Naive thymus-derived CD8-positive, alpha-beta T cell (primary cell): Measurements from ENCODE around the gene TMEM218. TPM values are rescaled to one million over a fixed set of nuclear protein-coding genes. Genes with fewer than 3 reads are reported as not detected.

ENCODE experiments used
- ATAC-seq, 2 donors: fragments of 150-1000 bp; cut with Tn5 transposase in 1 of 2; sonication (Bioruptor Pico), chemical (Tn5 transposase) in 1 of 2; 1 replicate in 1 of 2; 2 replicates in 1 of 2; pipeline ENCODE4 v1.10.0; 2021; ENCODE audit warnings: mild to moderate bottlenecking in 2 of 2, moderate library complexity in 2 of 2
- POLR2A ChIA-PET: fragments of 350-600 bp; sonication (Branson Sonifier 250); formaldehyde crosslinking; loops from one replicate; lab custom pipeline; 2021; ENCODE audit warnings: antibody characterized with exemption; lab: Charles Lee
- DNase-seq, 10 donors: peaks; one replicate each; pipeline versions ENCODE4 v3.0.0 to v3.0.0-alpha.2; 2020 to 2022
- H3K27ac Mint-ChIP-seq, 10 donors: one replicate each; pipeline ENCODE4 v1.8.0; 2020 to 2022; ENCODE audit warnings: mild to moderate bottlenecking in 10 of 10, mixed read lengths in 10 of 10, moderate library complexity in 4 of 10, inconsistent platforms in 1 of 10
- H3K27me3 Mint-ChIP-seq, 5 donors: one replicate each; pipeline ENCODE4 v1.8.0; 2021 to 2022; ENCODE audit warnings: mixed read lengths in 5 of 5
- H3K36me3 Mint-ChIP-seq, 3 donors: one replicate each; pipeline ENCODE4 v1.8.0; 2020 to 2022; ENCODE audit warnings: mixed read lengths in 3 of 3, mild to moderate bottlenecking in 2 of 3, inconsistent platforms in 1 of 3
- H3K4me1 Mint-ChIP-seq, 4 donors: one replicate each; pipeline ENCODE4 v1.8.0; 2021 to 2022; ENCODE audit warnings: mixed read lengths in 4 of 4
- H3K4me3 Mint-ChIP-seq, 10 donors: one replicate each; pipeline ENCODE4 v1.8.0; 2020 to 2022; ENCODE audit warnings: mild to moderate bottlenecking in 10 of 10, mixed read lengths in 10 of 10, moderate library complexity in 6 of 10, inconsistent platforms in 1 of 10
- H3K9me3 Mint-ChIP-seq, 9 donors: one replicate each; pipeline ENCODE4 v1.8.0; 2020 to 2022; ENCODE audit warnings: mixed read lengths in 9 of 9, mild to moderate bottlenecking in 3 of 9, inconsistent platforms in 1 of 9, moderate library complexity in 1 of 9
- polyA plus RNA-seq, 3 donors: library from polyadenylated mRNA; unstranded; fragments of 300-500 nt; fragmentation: Illumina TruSeq; gene quantifications; one replicate each; pipeline ENCODE4 v1.2.3, GENCODE V29; 2021
- total RNA-seq, 8 experiments: library from RNA in 2 of 8; stranded (reverse) in 2 of 8; gene quantifications; one replicate each; pipeline ENCODE4 v1.2.3 and lab custom pipeline; 2021 to 2026

The TMEM218 gene
- total and polyA plus RNA-seq, 5 experiments from 2014 or later, result 12.2 to 40.1 (median 30.0) TPM

- ATAC-seq (no peak), DNase-seq (no peak)
- Mint-ChIP-seq H3K9me3 (no peaks in the 10 kb centered on the region), H3K27me3 (peaks cover 3 to 33% (median 23%) of the 10 kb centered on the region in 5 donors), H3K4me1 (peaks cover 3 to 6% (median 4%) of the 10 kb centered on the region in 4 donors), H3K27ac (peak overlapping the region in 1 of 10 donors; percentile 21), H3K36me3 (no peaks in the 10 kb centered on the region), H3K4me3 (peak overlapping the region in 1 of 10 donors; percentile 10)
- POLR2A ChIA-PET, result no interaction called here
Observed at GRCh38 chr11:125146232-125146631, 34.8 kb upstream of the TMEM218 start.

- peaks cover 11 to 64% (median 35%) of the 10 kb centered on the region in 5 donors for H3K27me3 Mint-ChIP-seq
- H3K4me1 Mint-ChIP-seq, result peaks cover 3 to 6% (median 4%) of the 10 kb centered on the region in 4 donors
- H3K27ac Mint-ChIP-seq, result peak overlapping the region in 1 of 10 donors; percentile 5
- ATAC-seq (peak; percentile 88 to 89), DNase-seq (peak; percentile 35 to 71 (median 62))
- POLR2A ChIA-PET, result no interaction called here
- H3K4me3 Mint-ChIP-seq, result peak overlapping the region in 4 of 10 donors; percentile 3 to 13 (median 6)
- H3K36me3 Mint-ChIP-seq, result no peaks in the 10 kb centered on the region
- no peaks in the 10 kb centered on the region for H3K9me3 Mint-ChIP-seq
Observed at GRCh38 chr11:125141686-125142535, 30.5 kb upstream of the TMEM218 start.

GRCh38 chr11:125141178-125141577 lies 29.8 kb upstream of the TMEM218 start:
- POLR2A ChIA-PET, result no interaction called here
- ATAC-seq (no peak), DNase-seq (no peak)
- Mint-ChIP-seq H3K9me3 (no peaks in the 10 kb centered on the region), H3K27me3 (peaks cover 11 to 64% (median 33%) of the 10 kb centered on the region in 5 donors), H3K4me3 (no peak overlapping the region), H3K4me1 (peaks cover 3 to 6% (median 4%) of the 10 kb centered on the region in 4 donors), H3K36me3 (no peaks in the 10 kb centered on the region), H3K27ac (no peak overlapping the region)

GRCh38 chr11:125140233-125140632 lies 28.8 kb upstream of the TMEM218 start:
- ATAC-seq, result no peak
- no peaks in the 10 kb centered on the region for H3K36me3 Mint-ChIP-seq
- no peak for DNase-seq
- POLR2A ChIA-PET, result no interaction called here
- no peaks in the 10 kb centered on the region for H3K9me3 Mint-ChIP-seq
- H3K27ac Mint-ChIP-seq, result no peak overlapping the region
- no peak overlapping the region for H3K4me3 Mint-ChIP-seq
- peaks cover 3 to 6% (median 4%) of the 10 kb centered on the region in 4 donors for H3K4me1 Mint-ChIP-seq
- H3K27me3 Mint-ChIP-seq, result peaks cover 12 to 65% (median 33%) of the 10 kb centered on the region in 5 donors

- Mint-ChIP-seq H3K4me1 (peaks cover 3 to 6% (median 4%) of the 10 kb centered on the region in 4 donors), H3K9me3 (no peaks in the 10 kb centered on the region), H3K27me3 (peaks cover 16 to 66% (median 34%) of the 10 kb centered on the region in 5 donors), H3K27ac (no peak overlapping the region), H3K4me3 (no peak overlapping the region), H3K36me3 (no peaks in the 10 kb centered on the region)
- ATAC-seq (no peak), DNase-seq (no peak)
- POLR2A ChIA-PET, result no interaction called here
Observed at GRCh38 chr11:125139778-125140177, 28.4 kb upstream of the TMEM218 start.

GRCh38 chr11:125138966-125139365 lies 27.5 kb upstream of the TMEM218 start:
- no peak overlapping the region for H3K4me3 Mint-ChIP-seq
- peak overlapping the region in 1 of 10 donors; percentile 70 for H3K27ac Mint-ChIP-seq
- POLR2A ChIA-PET, result no interaction called here
- peaks cover 22 to 66% (median 34%) of the 10 kb centered on the region in 5 donors for H3K27me3 Mint-ChIP-seq
- ATAC-seq, result no peak
- no peaks in the 10 kb centered on the region for H3K36me3 Mint-ChIP-seq
- no peaks in the 10 kb centered on the region for H3K9me3 Mint-ChIP-seq
- DNase-seq, result no peak
- peaks cover 3 to 6% (median 4%) of the 10 kb centered on the region in 4 donors for H3K4me1 Mint-ChIP-seq

GRCh38 chr11:125136001-125136400 lies 24.6 kb upstream of the TMEM218 start:
- no peak overlapping the region for H3K27ac Mint-ChIP-seq

GRCh38 chr11:125132596-125132995 lies 21.2 kb upstream of the TMEM218 start:
- H3K27me3 Mint-ChIP-seq, result peaks cover 28 to 66% (median 50%) of the 10 kb centered on the region in 5 donors
- ATAC-seq, result no peak
- H3K27ac Mint-ChIP-seq, result no peak overlapping the region
- H3K9me3 Mint-ChIP-seq, result peaks cover 0 to 5% (median 0%) of the 10 kb centered on the region in 9 donors
- peaks cover 0 to 6% (median 0%) of the 10 kb centered on the region in 3 donors for H3K36me3 Mint-ChIP-seq
- DNase-seq, result no peak
- H3K4me3 Mint-ChIP-seq, result no peak overlapping the region
- POLR2A ChIA-PET, result no interaction called here
- H3K4me1 Mint-ChIP-seq, result no peaks in the 10 kb centered on the region

More at GRCh38 chr11:125136001-125136400, 24.6 kb upstream of the TMEM218 start:
- Mint-ChIP-seq H3K4me3 (no peak overlapping the region), H3K27me3 (peaks cover 25 to 66% (median 46%) of the 10 kb centered on the region in 5 donors), H3K4me1 (no peaks in the 10 kb centered on the region), H3K9me3 (peaks cover 0 to 5% (median 0%) of the 10 kb centered on the region in 9 donors), H3K36me3 (peaks cover 0 to 6% (median 0%) of the 10 kb centered on the region in 3 donors)
- DNase-seq, result no peak
- ATAC-seq, result no peak
- POLR2A ChIA-PET, result no interaction called here

GRCh38 chr11:125132071-125132470 lies 20.6 kb upstream of the TMEM218 start:
- Mint-ChIP-seq H3K27me3 (peaks cover 32 to 71% (median 55%) of the 10 kb centered on the region in 5 donors), H3K4me1 (no peaks in the 10 kb centered on the region), H3K27ac (no peak overlapping the region), H3K36me3 (peaks cover 0 to 6% (median 0%) of the 10 kb centered on the region in 3 donors), H3K4me3 (no peak overlapping the region), H3K9me3 (peaks cover 0 to 5% (median 0%) of the 10 kb centered on the region in 9 donors)
- POLR2A ChIA-PET, result no interaction called here
- no peak for DNase-seq
- no peak for ATAC-seq

GRCh38 chr11:125129316-125129993 lies 18.0 kb upstream of the TMEM218 start:
- H3K4me3 Mint-ChIP-seq, result no peak overlapping the region
- ATAC-seq (no peak), DNase-seq (no peak)
- H3K27ac Mint-ChIP-seq, result peak overlapping the region in 1 of 10 donors; percentile 6
- peaks cover 0 to 6% (median 0%) of the 10 kb centered on the region in 3 donors for H3K36me3 Mint-ChIP-seq
- peaks cover 0 to 5% (median 0%) of the 10 kb centered on the region in 9 donors for H3K9me3 Mint-ChIP-seq
- H3K27me3 Mint-ChIP-seq, result peaks cover 28 to 73% (median 53%) of the 10 kb centered on the region in 5 donors
- H3K4me1 Mint-ChIP-seq, result peaks cover 0 to 2% (median 0%) of the 10 kb centered on the region in 4 donors
- POLR2A ChIA-PET, result no interaction called here

- Mint-ChIP-seq H3K4me1 (peaks cover 0 to 9% (median 2%) of the 10 kb centered on the region in 4 donors), H3K27me3 (peaks cover 23 to 63% (median 50%) of the 10 kb centered on the region in 5 donors), H3K4me3 (no peak overlapping the region), H3K27ac (no peak overlapping the region), H3K36me3 (peaks cover 0 to 6% (median 0%) of the 10 kb centered on the region in 3 donors), H3K9me3 (peaks cover 0 to 5% (median 0%) of the 10 kb centered on the region in 9 donors)
- POLR2A ChIA-PET, result no interaction called here
- ATAC-seq (no peak), DNase-seq (no peak)
Observed at GRCh38 chr11:125128450-125128849, 17.0 kb upstream of the TMEM218 start.

- DNase-seq (no peak), ATAC-seq (no peak)
- peaks cover 19 to 45% (median 30%) of the 10 kb centered on the region in 5 donors for H3K27me3 Mint-ChIP-seq
- POLR2A ChIA-PET, result interaction anchor here (0.8 kb wide), 1 partner anchor 204 kb away, joined by 3 read pairs; no protein-coding TSS in a partner anchor
- H3K4me3 Mint-ChIP-seq, result no peak overlapping the region
- no peak overlapping the region for H3K27ac Mint-ChIP-seq
- H3K36me3 Mint-ChIP-seq, result no peaks in the 10 kb centered on the region
- peaks cover 0 to 2% (median 0%) of the 10 kb centered on the region in 9 donors for H3K9me3 Mint-ChIP-seq
- peaks cover 0 to 9% (median 2%) of the 10 kb centered on the region in 4 donors for H3K4me1 Mint-ChIP-seq
Observed at GRCh38 chr11:125124618-125124992, 13.2 kb upstream of the TMEM218 start.
